ENCODE data around the gene MYCBP. TPM values are rescaled to one million over a fixed set of nuclear protein-coding genes. Genes with fewer than 3 reads are reported as not detected.

Gene MYCBP
- total and polyA plus RNA-seq, 2 experiments from 2014 or later, result 33.6 to 82.3 TPM

DNA sequence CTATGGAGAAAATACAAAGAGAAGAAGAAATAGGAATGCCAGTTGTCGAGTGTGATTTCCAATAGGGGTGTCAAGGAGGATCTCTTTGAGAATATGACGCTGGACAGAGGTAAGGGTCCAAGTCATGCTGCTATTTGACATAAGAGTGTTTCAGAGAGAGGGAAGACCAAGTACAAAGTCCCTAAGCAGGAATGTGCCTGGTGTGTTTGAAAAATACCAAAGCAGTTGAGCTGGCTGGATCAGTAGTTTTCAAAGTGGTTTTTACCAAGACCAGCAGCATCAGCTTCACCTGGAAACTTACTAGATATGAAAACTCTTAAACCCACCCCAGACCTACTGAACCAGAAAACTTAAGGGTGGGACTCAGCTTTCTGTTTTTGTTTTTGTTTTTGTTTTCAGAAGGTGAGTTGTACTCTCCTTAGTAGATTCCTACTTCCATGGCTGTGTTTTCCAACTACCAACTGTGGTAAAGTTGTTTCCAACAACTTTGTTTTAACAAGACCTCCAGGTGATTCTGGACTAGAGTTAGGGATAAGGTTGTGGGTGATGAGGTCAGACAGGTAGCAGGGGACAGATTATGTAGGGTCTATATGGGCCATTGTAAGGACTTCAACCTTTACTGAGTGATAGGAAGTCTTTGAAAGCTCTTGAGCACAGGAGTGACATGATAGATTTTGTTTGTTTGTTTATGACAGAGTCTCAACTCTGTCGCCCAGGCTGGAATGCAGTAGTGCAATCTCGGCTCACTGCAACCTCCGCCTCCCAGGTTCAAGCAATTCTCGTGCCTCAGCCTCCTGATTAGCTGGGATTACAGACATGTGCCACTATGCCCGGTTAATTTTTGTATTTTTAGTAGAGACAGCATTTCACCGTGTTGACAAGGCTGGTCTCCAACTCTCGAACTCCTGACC is 15.5 kb upstream of the MYCBP start:
- Histone ChIP-seq H3K36me3 (ENCODE audit: insufficient read depth) (no peaks in the 10 kb centered on the region), H3F3A (replicated peaks; ENCODE audit: low read depth) (no peaks in the 10 kb centered on the region), H3K4me3 (no peak overlapping the region), H3K27me3 (ENCODE audit: insufficient read depth) (no peaks in the 10 kb centered on the region), H2AFZ (no peak overlapping the region), H3K9me2 (ENCODE audit: insufficient read depth) (no peaks in the 10 kb centered on the region), H3K4me2 (no peak overlapping the region), H3K27ac (ENCODE audit: low read depth) (no peak overlapping the region), H3K4me1 (ENCODE audit: insufficient read depth) (0 out of 2 replicates have a peak, but pooled peaks cover 6% of the 10 kb centered on the region), H3K79me2 (replicated peaks; ENCODE audit: insufficient read depth) (no peaks in the 10 kb centered on the region), H4K20me1 (replicated peaks; ENCODE audit: insufficient read depth) (no peaks in the 10 kb centered on the region)
- no peak overlapping the region for H3K27ac Mint-ChIP-seq
- H3K4me1 Mint-ChIP-seq, result peaks cover 13% of the 10 kb centered on the region; the same call in 2 of the 3 replicates
- TF ChIP-seq REST (IDR thresholded peaks at IDR 0.05; ENCODE audit: unreplicated experiment) (no peak), NANOG (IDR thresholded peaks at IDR 0.05; ENCODE audit: borderline replicate concordance) (no peak), EZH2 (IDR thresholded peaks at IDR 0.05; ENCODE audit: low read depth, unreplicated experiment) (no peak), ZNF331 (CRISPR knock-in tag; IDR thresholded peaks at IDR 0.05; ENCODE audit: low read depth) (no peak), CTCF (conservative IDR thresholded peaks at IDR 0.05; ENCODE audit: low read depth in 2 of 2) (no peak), ZNF114 (CRISPR knock-in tag; IDR thresholded peaks at IDR 0.05) (no peak), JUNB (IDR thresholded peaks at IDR 0.05; ENCODE audit: unreplicated experiment) (no peak), POLR2AphosphoS5 (IDR thresholded peaks at IDR 0.05; ENCODE audit: low read depth) (no peak), EZH2phosphoT487 (IDR thresholded peaks at IDR 0.05; ENCODE audit: unreplicated experiment) (no peak), STAT1 (IDR thresholded peaks at IDR 0.05; ENCODE audit: unreplicated experiment) (no peak), CREB1 (CRISPR knock-in tag; IDR thresholded peaks at IDR 0.05; ENCODE audit: low read depth) (no peak), ZNF462 (CRISPR knock-in tag; IDR thresholded peaks at IDR 0.05) (no peak)
- TF ChIP-seq, protein P1, sequence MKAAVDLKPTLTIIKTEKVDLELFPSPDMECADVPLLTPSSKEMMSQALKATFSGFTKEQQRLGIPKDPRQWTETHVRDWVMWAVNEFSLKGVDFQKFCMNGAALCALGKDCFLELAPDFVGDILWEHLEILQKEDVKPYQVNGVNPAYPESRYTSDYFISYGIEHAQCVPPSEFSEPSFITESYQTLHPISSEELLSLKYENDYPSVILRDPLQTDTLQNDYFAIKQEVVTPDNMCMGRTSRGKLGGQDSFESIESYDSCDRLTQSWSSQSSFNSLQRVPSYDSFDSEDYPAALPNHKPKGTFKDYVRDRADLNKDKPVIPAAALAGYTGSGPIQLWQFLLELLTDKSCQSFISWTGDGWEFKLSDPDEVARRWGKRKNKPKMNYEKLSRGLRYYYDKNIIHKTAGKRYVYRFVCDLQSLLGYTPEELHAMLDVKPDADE (IDR thresholded peaks at IDR 0.05), result no peak
- H3K9me3 Mint-ChIP-seq, result no peaks in the 10 kb centered on the region
- no peaks in the 10 kb centered on the region for H3K36me3 Mint-ChIP-seq (ENCODE audit: low read depth)
- H3K27me3 Mint-ChIP-seq (ENCODE audit: insufficient read depth, low read depth, poor library complexity), result peaks cover 2% of the 10 kb centered on the region
- H3K4me3 Mint-ChIP-seq, result no peak overlapping the region
- ATAC-seq (no peak), DNase-seq (ENCODE audit: low spot score) (no peak)

Measured in GM23338 (cell line).